Activated T-helper 1 cell treated with Interleukin-2 at 50 U/mL for 16 hours (primary cell): Measurements from ENCODE around the gene SLC45A1.

Experiments
- DNase-seq: peaks from one replicate; pipeline ENCODE4 v3.0.0-alpha.2; 2020; ENCODE audit warnings: low read depth

The SLC45A1 gene

GRCh38 chr1:8384577-8384976 is 66.7 kb downstream of the SLC45A1 start:
- no peak for DNase-seq

- no peak for DNase-seq
Observed at GRCh38 chr1:8386247-8386646, 68.3 kb downstream of the SLC45A1 start.

DNA sequence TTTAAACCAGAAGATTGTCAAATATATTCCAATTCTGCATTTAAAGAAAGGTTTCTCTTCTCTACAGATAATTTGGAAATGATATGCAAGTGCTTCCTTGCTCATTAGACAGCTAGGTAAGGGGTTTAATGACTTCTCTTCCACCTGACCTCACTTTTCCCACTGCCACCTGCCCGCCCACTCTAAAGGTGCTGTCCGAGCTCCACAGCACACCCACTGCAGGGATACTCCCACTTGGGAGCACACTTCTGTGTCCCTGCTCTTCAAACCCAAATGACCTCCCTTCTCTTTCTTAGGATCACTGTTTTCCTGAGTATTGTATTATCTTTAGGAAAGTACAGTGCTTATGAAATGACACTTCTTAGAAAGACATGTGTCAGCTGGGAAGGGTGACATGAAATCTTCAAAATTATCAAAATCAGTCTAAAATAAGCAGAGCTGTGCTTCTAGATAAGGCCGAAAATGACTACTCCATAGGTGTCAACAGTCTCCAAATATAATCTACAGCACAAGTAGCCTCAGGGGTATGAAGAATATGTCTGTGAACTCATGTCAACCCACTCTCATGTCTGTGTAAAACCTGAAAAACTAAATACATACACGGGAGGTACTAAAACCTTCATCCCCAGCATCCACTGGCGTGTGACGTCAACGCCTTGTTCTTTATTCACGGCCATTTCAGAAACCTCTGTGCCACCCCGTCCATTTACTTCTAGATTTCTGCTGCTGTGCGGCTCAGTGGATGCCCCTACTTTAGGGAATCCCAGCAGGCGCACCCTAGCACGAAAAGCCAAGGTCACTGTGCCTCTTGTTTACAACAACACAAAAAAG is 71.0 kb downstream of the SLC45A1 start:
- no peak for DNase-seq

DNA sequence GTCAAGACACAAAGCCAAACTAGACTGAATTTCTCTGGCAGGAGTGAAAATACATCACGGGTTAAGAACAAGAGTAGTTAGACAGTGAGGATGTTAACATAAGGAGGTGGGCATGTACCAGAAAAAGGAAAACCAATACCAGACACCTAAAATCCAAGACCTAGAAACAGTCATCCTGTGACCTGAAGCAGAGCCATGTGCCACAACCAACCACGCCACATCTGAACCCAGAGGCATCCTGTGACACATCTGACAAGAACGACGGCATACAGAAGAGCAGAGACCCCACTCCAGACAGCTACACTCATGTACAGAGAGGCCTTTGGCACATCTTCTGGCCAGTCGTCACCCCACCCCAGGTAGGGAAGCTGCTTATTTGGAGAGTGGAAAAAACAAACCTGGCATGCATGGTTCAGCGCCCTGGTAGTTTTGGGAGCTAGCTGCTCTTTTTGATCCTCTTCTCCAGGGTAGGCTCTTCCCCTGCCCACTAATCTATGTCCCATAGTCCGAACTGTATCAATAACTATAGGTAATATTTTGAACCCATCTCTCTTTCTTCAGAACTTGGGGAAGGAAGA is 72.1 kb downstream of the SLC45A1 start:
- no peak for DNase-seq

DNA sequence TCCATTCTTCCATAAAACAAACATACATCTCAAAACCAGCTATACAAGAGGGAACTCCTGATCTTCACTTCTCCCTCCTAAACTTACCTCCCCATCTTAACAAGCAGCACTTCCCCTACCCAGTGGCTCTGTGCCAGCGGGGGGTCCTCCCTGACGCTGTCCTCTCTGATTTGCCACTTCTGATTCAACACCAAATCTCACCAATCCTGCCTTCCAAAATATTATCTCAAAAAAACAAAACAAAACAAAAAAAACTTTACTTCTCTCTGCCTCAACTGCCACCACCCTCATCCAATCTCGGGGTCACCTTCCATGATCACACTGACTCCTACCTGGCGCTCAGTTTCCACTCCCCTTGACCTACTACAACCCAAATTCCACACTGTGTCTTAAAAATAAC is 72.8 kb downstream of the SLC45A1 start:
- DNase-seq, result no peak

GRCh38 chr1:8392522-8392921 is 74.6 kb downstream of the SLC45A1 start:
- DNase-seq, result no peak
